Epithelial cell of esophagus (primary cell): Measurements from ENCODE around the gene EXOC6.

Experiments
- DNase-seq: peaks from one replicate; pipeline ENCODE4 v3.0.0; 2010; ENCODE audit warnings: low read depth
- H3K4me3 ChIP-seq: 2 replicates; pipeline ENCODE4 v1.5.1; 2011; ENCODE audit warnings: mild to moderate bottlenecking, low read length, control low read depth
- TF ChIP-seq, protein P1 (sequence below): IDR thresholded peaks from 2 replicates; pipeline ENCODE4 v1.5.1; 2011; ENCODE audit warnings: low read depth, mild to moderate bottlenecking, low read length, control low read depth, inconsistent platforms; ENCODE audit not compliant: insufficient read depth; ENCODE audit errors: missing control alignments

Gene EXOC6

DNA sequence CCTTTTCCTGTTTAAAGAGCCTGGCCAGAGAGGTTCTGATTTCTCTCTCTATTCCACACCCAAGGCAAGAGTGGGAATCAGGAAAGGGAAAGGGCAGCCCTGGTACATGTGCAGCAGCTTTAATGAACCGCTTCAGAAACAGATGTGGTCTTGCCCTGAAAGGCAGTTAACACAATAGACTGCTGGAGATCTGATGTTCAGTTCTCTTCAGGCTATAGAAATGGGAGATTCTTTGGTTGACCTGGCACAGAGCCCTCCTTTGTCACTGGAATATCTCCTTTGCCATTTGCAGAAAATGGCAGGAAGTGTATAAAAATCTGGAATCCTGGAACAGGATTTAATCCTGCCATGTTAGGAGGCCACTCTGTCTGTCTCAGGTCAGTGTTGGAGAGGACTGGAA, 36.3 kb upstream of the EXOC6 start:
- DNase-seq, result no peak
- TF ChIP-seq, protein P1, sequence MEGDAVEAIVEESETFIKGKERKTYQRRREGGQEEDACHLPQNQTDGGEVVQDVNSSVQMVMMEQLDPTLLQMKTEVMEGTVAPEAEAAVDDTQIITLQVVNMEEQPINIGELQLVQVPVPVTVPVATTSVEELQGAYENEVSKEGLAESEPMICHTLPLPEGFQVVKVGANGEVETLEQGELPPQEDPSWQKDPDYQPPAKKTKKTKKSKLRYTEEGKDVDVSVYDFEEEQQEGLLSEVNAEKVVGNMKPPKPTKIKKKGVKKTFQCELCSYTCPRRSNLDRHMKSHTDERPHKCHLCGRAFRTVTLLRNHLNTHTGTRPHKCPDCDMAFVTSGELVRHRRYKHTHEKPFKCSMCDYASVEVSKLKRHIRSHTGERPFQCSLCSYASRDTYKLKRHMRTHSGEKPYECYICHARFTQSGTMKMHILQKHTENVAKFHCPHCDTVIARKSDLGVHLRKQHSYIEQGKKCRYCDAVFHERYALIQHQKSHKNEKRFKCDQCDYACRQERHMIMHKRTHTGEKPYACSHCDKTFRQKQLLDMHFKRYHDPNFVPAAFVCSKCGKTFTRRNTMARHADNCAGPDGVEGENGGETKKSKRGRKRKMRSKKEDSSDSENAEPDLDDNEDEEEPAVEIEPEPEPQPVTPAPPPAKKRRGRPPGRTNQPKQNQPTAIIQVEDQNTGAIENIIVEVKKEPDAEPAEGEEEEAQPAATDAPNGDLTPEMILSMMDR, result no peak
- no peak overlapping the region for H3K4me3 ChIP-seq

DNA sequence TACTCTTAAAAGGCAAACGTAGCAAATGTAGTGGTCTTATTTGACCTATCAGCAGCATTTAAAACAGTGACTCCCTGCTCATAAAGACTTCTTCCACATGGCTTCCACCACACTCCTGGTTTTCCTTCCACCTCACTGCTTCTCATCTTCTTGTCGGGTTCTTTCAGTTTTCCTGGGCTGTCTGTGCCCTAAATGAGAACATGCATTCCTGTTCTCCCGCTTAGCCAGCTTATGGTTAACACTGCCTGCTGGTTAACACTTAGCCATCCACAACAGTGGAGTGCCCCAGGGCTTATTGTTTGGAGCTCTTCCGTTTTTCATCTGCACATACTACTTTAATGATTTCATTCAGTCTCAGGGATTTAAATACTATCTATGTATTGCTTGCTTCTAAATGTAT, 34.3 kb upstream of the EXOC6 start:
- peak; percentile 11 for DNase-seq
- TF ChIP-seq, protein P1, result no peak
- no peak overlapping the region for H3K4me3 ChIP-seq

DNA sequence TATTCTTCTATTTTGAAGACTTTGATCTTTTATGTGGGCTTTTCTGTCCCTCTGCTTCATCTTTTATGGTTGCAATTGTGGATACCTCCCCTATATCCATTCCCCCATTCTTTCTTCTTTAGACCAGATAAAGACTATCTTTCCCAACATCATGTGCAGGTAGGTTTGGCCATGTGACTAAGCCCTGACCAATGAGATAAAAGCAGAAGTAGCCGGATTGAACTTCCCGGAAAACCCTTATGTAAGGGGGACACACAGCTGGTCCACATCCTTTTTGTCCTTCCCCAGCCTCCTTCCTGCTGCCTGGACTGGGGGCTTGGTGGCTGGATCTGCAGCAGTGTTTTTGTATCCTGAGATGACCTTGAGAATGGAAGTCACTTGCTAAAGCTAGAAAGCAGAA, 33.5 kb upstream of the EXOC6 start:
- no peak overlapping the region for H3K4me3 ChIP-seq
- DNase-seq, result no peak
- TF ChIP-seq, protein P1, result no peak

DNA sequence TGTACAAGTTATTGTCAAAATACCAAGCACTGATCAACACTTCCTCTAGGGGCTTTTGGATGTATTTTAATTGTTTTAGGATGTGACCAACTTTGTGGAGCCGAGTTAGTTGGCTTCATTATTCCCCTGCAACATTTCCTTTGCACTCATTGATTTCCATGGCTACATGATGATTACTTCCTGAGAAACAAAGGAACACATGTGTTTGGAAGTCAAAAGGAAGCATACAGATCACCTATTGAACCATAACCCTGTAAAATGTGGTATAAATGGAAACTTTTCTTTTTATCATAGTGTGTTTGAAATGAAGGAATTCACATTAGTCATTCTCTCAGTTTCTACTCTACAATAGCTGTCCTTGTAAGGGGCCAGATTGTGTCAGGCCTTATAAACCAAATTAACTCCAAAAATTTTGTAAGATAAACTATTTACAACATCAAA, 32.2 kb upstream of the EXOC6 start:
- DNase-seq, result no peak
- TF ChIP-seq, protein P1, result no peak
- H3K4me3 ChIP-seq, result no peak overlapping the region

DNA sequence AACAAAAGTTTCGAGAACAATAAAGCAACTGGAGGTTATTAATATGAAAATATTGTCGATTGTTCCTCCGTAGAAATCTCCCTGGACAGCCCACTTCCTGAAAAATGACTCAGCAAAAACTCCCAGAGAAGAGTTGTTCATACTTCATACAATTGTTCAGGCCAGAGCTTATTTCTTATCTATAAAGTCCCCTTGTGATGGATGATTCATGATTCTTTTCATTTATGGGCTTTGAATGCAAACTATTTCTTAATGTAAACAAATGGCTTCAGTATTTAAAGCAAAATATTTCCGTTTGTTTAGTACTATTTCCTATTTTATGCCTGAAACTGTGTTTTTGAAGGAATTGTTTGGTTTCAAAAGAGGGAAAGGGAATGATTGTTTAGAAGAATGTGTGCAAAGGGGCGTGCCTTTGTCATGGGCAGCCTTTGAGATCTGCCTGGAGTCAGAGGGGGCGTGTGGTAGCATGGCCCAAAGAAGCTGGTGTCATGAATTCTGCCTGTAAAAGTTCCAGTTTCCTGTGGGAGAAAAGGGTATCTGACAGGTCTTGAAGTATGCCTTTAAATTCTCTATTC, 26.2 kb upstream of the EXOC6 start:
- TF ChIP-seq, protein P1, result no peak
- DNase-seq, result peak; percentile 78
- no peak overlapping the region for H3K4me3 ChIP-seq

DNA sequence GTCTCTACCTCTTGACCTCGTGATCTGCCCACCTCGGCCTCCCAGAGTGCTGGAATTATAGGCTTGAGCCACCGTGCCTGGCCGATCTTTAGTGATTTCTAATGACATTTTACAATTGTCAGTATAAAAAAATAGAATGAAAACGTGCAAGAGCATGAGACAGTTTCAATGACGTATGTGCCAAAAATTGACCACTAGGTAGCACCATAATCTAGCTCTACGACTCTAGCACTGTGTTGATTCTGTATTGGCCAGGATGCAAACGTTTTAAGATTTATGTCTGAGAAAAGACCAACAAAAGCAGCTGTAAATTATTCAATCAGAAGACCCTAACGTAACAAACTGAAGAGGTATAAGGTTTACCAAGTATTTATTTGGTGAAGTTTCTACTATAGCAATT, 25.4 kb upstream of the EXOC6 start:
- DNase-seq, result peak; percentile 18
- no peak overlapping the region for H3K4me3 ChIP-seq
- TF ChIP-seq, protein P1, result no peak

DNA sequence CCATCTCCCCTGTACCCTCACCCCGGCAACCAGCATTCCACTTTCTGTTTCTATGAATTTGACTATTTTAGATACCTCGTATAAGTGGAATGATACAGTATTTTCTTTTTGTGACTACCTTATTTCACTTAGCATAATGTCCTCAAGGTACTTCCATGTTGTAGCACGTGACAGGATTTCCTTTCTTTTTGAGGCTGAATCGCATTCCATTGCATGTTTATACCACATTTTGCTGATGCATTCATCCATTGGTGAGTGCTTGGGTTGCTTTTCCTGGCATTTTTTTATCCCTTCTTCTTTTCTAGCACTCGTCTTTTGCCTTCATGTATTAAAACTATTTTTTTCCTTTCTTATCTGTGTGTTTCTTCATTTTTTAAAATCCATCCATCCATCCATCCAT, 22.3 kb upstream of the EXOC6 start:
- H3K4me3 ChIP-seq, result no peak overlapping the region
- TF ChIP-seq, protein P1, result no peak
- no peak for DNase-seq
